Transverse colon (tissue), 3 donors: ENCODE data around the gene FER.
"Not testable (repeated sequence)": the region's sequence is repeated elsewhere in the genome, so short reads cannot be mapped to it uniquely, and the experiment has no call there.

Experiments
- EP300 ChIP-seq: sonication (generic); formaldehyde crosslinking; IDR thresholded peaks from one replicate; pipeline ENCODE4 v1.6.1; 2017; ENCODE audit warnings: antibody characterized with exemption, low read depth
- POLR2A ChIP-seq: fragments of 450-650 bp; IDR thresholded peaks from one replicate; pipeline ENCODE4 v1.6.1; 2016; ENCODE audit warnings: antibody characterized with exemption, mild to moderate bottlenecking, moderate library complexity
- TF ChIP-seq, protein P1 (sequence below), 5 experiments: fragments of 200-600 bp in 3 of 5; fragments of 450-650 bp in 2 of 5; sonication (generic) in 3 of 5; IDR thresholded peaks; 1 replicate in 2 of 5; 2 replicates in 3 of 5; pipeline ENCODE4 v1.5.1; 2016 to 2017; ENCODE audit warnings: antibody characterized with exemption in 5 of 5, inconsistent platforms in 3 of 5, mild to moderate bottlenecking in 2 of 5, moderate library complexity in 1 of 5

DNA sequence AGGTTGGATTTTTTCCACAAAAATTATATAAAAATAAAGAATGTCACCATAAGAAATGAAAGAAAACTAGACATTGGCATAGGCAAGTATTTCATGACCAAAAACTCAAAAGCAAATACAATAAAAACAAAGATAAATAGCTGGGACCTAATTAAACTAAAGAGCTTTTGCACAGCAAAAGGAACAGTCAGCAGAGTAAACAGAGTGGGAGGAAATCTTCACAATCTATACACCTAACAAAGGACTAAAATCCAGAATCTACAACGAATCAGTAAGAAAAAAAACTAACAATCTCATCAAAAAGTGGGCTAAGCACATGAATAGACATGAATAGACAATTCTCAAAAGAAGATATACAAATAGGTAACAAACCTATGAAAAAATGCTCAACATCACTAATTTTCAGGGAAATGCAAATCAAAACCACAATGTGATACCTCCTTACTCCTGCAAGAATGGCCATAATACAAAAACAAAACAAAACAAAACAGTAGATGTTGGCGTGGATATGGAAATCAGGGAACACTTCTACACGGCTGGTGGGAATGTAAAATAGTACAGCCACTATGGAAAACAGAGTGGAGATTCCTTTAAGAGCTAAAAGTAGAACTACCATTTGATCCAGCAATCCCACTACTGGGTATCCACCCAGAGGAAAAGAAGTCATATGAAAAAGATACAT lies 94.7 kb downstream of the FER start:
- TF ChIP-seq, protein P1, sequence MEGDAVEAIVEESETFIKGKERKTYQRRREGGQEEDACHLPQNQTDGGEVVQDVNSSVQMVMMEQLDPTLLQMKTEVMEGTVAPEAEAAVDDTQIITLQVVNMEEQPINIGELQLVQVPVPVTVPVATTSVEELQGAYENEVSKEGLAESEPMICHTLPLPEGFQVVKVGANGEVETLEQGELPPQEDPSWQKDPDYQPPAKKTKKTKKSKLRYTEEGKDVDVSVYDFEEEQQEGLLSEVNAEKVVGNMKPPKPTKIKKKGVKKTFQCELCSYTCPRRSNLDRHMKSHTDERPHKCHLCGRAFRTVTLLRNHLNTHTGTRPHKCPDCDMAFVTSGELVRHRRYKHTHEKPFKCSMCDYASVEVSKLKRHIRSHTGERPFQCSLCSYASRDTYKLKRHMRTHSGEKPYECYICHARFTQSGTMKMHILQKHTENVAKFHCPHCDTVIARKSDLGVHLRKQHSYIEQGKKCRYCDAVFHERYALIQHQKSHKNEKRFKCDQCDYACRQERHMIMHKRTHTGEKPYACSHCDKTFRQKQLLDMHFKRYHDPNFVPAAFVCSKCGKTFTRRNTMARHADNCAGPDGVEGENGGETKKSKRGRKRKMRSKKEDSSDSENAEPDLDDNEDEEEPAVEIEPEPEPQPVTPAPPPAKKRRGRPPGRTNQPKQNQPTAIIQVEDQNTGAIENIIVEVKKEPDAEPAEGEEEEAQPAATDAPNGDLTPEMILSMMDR (IDR thresholded peaks at IDR 0.05): not testable (repeated sequence)
- TF ChIP-seq POLR2A, EP300: not testable (repeated sequence)
